HUES48 (cell line): ENCODE results near the gene TSPAN14.

ENCODE experiments used
- H3K27ac ChIP-seq: one replicate; pipeline ENCODE4 v1.7.0; 2013; ENCODE audit warnings: low read depth, low read length, inconsistent platforms
- H3K27me3 ChIP-seq: 2 replicates; pipeline ENCODE4 v1.6.1; 2013; ENCODE audit warnings: mild to moderate bottlenecking, low read length; ENCODE audit not compliant: control insufficient read depth, insufficient read depth
- H3K36me3 ChIP-seq: 2 replicates; pipeline ENCODE4 v1.6.1; 2013; ENCODE audit warnings: low read length; ENCODE audit not compliant: control insufficient read depth, insufficient read depth
- H3K4me1 ChIP-seq: 2 replicates; pipeline ENCODE4 v1.6.1; 2013; ENCODE audit warnings: mild to moderate bottlenecking, low read length; ENCODE audit not compliant: control insufficient read depth, insufficient read depth
- H3K4me3 ChIP-seq: 2 replicates; pipeline ENCODE4 v1.5.1; 2013; ENCODE audit warnings: mild to moderate bottlenecking, low read depth, low read length
- H3K9ac ChIP-seq: 2 replicates; pipeline ENCODE4 v1.6.1; 2013; ENCODE audit warnings: mild to moderate bottlenecking, low read depth, low read length, moderate library complexity
- H3K9me3 ChIP-seq: 2 replicates; pipeline ENCODE4 v1.6.1; 2013; ENCODE audit warnings: low read length; ENCODE audit not compliant: control insufficient read depth, insufficient read depth

The TSPAN14 gene

GRCh38 chr10:80484243-80484642 is 30.1 kb downstream of the TSPAN14 start:
- H3K9me3 ChIP-seq = no peaks in the 10 kb centered on the region
- no peak overlapping the region for H3K4me3 ChIP-seq
- H3K36me3 ChIP-seq = 0 out of 2 replicates have a peak, but pooled peaks cover 3% of the 10 kb centered on the region
- H3K27ac ChIP-seq = no peak overlapping the region
- H3K4me1 ChIP-seq = peaks cover 25% of the 10 kb centered on the region
- no peak overlapping the region for H3K9ac ChIP-seq
- no peaks in the 10 kb centered on the region for H3K27me3 ChIP-seq

- Histone ChIP-seq H3K36me3 (peaks cover 7% of the 10 kb centered on the region; the same call in 1 of the 2 replicates), H3K4me1 (peaks cover 25% of the 10 kb centered on the region), H3K9ac (no peak overlapping the region), H3K27ac (no peak overlapping the region), H3K4me3 (no peak overlapping the region), H3K9me3 (no peaks in the 10 kb centered on the region), H3K27me3 (no peaks in the 10 kb centered on the region)
Measured at GRCh38 chr10:80484676-80485075, 30.6 kb downstream of the TSPAN14 start.

GRCh38 chr10:80485076-80485945 is 31.2 kb downstream of the TSPAN14 start:
- peaks cover 14% of the 10 kb centered on the region; the same call in 1 of the 2 replicates for H3K36me3 ChIP-seq
- no peak overlapping the region for H3K4me3 ChIP-seq
- no peak overlapping the region for H3K9ac ChIP-seq
- peaks cover 25% of the 10 kb centered on the region for H3K4me1 ChIP-seq
- no peak overlapping the region for H3K27ac ChIP-seq
- H3K27me3 ChIP-seq = no peaks in the 10 kb centered on the region
- H3K9me3 ChIP-seq = no peaks in the 10 kb centered on the region

- H3K27me3 ChIP-seq = no peaks in the 10 kb centered on the region
- H3K36me3 ChIP-seq = peaks cover 21% of the 10 kb centered on the region; the same call in 1 of the 2 replicates
- no peak overlapping the region for H3K27ac ChIP-seq
- no peaks in the 10 kb centered on the region for H3K9me3 ChIP-seq
- H3K9ac ChIP-seq = no peak overlapping the region
- H3K4me1 ChIP-seq = peaks cover 25% of the 10 kb centered on the region
- H3K4me3 ChIP-seq = no peak overlapping the region
Measured at GRCh38 chr10:80485946-80486764, 32.0 kb downstream of the TSPAN14 start.

- Histone ChIP-seq H3K4me1 (peaks cover 25% of the 10 kb centered on the region), H3K27me3 (no peaks in the 10 kb centered on the region), H3K36me3 (peaks cover 28% of the 10 kb centered on the region; the same call in 1 of the 2 replicates), H3K27ac (no peak overlapping the region), H3K4me3 (no peak overlapping the region), H3K9me3 (no peaks in the 10 kb centered on the region), H3K9ac (no peak overlapping the region)
Measured at GRCh38 chr10:80486785-80487420, 32.8 kb downstream of the TSPAN14 start.

GRCh38 chr10:80487421-80487785 is 33.3 kb downstream of the TSPAN14 start:
- H3K9ac ChIP-seq = no peak overlapping the region
- H3K4me1 ChIP-seq = peaks cover 25% of the 10 kb centered on the region
- H3K36me3 ChIP-seq = peaks cover 32% of the 10 kb centered on the region; the same call in 1 of the 2 replicates
- H3K9me3 ChIP-seq = no peaks in the 10 kb centered on the region
- no peak overlapping the region for H3K27ac ChIP-seq
- H3K4me3 ChIP-seq = no peak overlapping the region
- no peaks in the 10 kb centered on the region for H3K27me3 ChIP-seq

- Histone ChIP-seq H3K36me3 (peaks cover 32% of the 10 kb centered on the region; the same call in 1 of the 2 replicates), H3K9ac (no peak overlapping the region), H3K27ac (no peak overlapping the region), H3K27me3 (no peaks in the 10 kb centered on the region), H3K4me1 (peaks cover 25% of the 10 kb centered on the region), H3K4me3 (no peak overlapping the region), H3K9me3 (no peaks in the 10 kb centered on the region)
Measured at GRCh38 chr10:80487791-80488538, 33.9 kb downstream of the TSPAN14 start.

GRCh38 chr10:80488539-80489066 is 34.5 kb downstream of the TSPAN14 start:
- H3K36me3 ChIP-seq = peaks cover 32% of the 10 kb centered on the region; the same call in 1 of the 2 replicates
- H3K4me3 ChIP-seq = no peak overlapping the region
- H3K27me3 ChIP-seq = no peaks in the 10 kb centered on the region
- peaks cover 25% of the 10 kb centered on the region for H3K4me1 ChIP-seq
- H3K9ac ChIP-seq = no peak overlapping the region
- H3K9me3 ChIP-seq = no peaks in the 10 kb centered on the region
- no peak overlapping the region for H3K27ac ChIP-seq

- no peak overlapping the region for H3K27ac ChIP-seq
- H3K27me3 ChIP-seq = no peaks in the 10 kb centered on the region
- H3K36me3 ChIP-seq = peaks cover 33% of the 10 kb centered on the region; the same call in 1 of the 2 replicates
- H3K4me3 ChIP-seq = no peak overlapping the region
- no peak overlapping the region for H3K9ac ChIP-seq
- peaks cover 25% of the 10 kb centered on the region for H3K4me1 ChIP-seq
- H3K9me3 ChIP-seq = no peaks in the 10 kb centered on the region
Measured at GRCh38 chr10:80489371-80490112, 35.4 kb downstream of the TSPAN14 start.
